ENCODE data around the gene MAPKAPK5.

The MAPKAPK5 gene

DNA sequence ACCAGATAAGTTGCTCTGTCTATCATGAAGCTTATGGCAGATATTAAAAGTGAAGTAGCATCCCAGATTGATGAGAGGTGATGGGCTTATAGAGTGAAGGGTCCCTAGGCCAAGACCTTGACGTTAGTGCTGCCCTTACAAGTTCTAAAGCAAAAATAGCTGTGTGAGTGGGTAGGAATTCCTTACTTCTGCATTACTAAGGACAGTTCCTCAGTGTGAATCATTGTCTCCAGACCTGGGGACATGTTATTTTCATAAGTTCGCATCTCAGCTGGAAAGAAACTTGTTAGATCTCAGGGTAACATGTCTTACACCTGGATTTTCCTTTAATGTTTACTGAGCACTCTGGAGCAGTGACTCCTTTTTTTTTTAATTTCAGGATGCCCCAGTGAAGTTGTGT lies 28.7 kb downstream of the MAPKAPK5 start:
- in situ Hi-C loops (cut with MboI; ENCODE audit: low sequenced_read_pairs): no loop called here

DNA sequence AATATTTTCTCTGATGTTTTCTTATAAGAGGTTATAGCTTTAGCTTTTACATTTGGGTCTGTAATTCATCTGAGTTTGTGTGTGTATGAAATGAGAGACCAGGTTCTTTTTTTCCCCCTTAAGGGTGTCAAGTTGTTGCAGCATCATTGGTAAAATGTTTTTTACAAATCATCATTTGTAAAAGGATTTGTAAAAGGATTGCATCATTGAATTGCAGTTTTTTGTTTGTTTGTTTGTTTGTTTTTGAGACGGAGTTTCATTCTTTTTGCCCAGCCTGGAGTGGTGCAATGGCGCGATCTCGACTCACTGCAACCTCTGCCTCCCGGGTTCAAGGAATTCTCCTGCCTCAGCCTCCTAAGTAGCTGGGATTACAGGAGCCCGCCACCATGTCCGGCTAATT lies 31.1 kb downstream of the MAPKAPK5 start:
- in situ Hi-C loops (cut with MboI; ENCODE audit: low sequenced_read_pairs): no loop called here

DNA sequence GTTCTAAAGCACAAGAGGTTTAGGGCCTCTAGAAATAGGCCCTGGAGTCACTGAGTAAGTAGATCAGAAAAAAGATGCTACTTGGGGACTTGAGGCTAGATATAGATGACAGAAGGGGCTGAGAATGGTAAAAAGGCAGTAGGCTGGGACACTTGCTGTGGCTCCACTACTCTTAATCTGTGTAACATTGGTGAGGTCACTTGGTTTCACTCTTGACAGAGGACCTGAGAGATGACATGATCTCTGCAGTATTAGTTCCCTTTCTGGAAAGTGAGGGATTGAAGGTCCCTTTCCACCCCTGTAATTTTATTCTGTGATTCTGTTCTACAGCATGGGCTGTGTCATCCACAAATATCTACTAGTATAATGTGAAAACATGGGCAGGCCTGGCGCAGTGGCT lies 39.7 kb downstream of the MAPKAPK5 start:
- in situ Hi-C loops (cut with MboI; ENCODE audit: low sequenced_read_pairs): no loop called here

DNA sequence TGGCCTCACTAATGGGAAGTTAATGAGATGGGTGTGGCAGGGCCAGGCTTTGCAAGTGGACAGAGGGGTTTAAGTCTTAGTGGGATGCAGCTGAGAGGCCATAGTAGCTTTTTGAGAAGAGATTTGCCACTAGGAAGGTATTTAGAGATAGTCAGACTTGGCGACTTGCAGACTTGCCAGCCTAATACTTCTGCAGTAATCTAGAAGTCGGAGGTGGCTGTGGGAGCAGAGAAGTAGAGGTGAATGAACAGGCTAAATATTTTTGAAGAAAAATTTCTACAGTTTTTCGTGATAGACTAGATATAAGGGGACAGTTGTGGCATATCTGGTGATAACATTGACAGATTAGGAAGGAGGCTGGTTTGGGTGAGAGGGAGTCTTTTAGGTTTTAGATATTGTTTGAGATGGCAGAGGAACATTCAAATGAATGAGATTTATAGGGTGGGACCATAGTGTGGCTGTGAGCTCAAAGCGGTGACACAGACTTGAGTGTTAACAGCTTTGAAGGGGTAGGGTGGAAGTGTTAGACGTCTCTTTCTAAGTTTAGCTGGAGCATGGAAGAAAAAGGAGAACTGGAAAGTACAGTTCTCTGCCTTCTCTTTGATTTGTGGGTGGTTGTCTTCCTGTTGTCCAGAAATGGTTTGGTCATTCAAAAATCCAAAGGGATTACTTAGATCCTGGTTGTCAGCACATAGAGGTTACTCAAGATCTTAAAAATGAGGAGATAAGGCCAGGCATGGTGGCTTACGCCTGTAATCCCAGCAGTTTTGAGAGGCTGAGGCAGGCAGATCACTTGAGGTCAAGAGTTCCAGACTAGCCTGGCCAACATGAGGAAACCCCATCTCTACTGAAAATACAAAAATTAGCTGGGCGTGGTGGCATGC lies 44.9 kb downstream of the MAPKAPK5 start:
- in situ Hi-C loops (cut with MboI; ENCODE audit: low sequenced_read_pairs): no loop called here

DNA sequence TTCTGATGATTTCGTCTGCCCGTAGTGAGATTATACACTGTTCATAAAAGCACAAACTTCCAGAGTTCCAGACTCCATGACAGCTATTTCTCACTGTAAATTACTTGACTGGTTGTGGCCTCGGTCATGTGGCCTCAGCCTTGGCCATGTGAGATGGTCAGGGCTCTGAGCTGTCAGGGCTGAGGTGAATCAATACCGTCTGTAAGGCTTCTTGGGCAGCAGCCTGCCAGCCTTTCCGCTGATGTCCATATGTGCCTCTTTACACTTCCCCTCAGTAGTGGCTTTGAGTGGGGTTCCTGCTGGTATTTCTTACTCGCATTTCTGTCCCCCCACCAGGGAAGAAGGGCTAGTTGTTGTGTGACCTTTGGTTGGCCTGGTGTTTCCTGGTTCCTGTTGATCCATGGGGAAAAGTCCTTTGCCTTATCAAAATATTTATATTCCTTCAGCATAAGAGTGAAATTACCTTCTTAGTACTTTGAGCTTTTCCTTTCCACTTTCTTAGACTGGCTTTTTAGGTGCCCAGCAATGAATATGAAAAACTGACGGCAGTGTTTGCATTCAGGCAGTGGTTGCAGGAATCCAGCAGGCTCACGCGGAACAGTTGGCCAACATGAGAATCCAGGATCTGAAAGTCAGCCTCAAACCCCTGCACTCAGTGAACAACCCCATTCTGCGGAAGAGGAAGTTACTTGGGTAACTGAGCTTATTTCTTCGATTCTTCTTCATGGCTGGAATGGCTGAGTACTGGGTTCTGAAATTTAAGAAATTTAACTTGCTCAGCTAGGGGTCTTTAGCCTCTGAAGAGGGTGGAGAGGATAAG lies 46.1 kb downstream of the MAPKAPK5 start:
- in situ Hi-C loops (cut with MboI; ENCODE audit: low sequenced_read_pairs): no loop called here

DNA sequence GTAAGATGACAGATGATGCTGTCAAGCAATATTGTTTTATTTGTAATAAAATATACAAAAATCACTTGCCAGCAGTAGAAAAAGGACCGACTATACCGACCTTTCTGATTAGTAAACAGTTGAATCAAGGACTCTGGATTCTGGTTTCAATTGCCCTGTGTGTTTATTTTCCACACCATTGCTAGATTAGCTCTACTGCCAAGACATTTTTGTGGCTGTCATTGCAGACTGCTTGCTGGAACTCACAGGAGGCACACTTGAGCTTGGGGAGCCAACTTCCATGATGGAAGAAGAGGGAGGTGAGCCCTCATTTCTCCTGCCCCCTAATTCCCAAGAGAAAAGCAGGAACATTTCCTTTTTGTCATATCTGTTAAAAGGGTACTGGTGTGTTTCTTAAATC lies 51.3 kb downstream of the MAPKAPK5 start:
- in situ Hi-C loops (cut with MboI; ENCODE audit: low sequenced_read_pairs): no loop called here

DNA sequence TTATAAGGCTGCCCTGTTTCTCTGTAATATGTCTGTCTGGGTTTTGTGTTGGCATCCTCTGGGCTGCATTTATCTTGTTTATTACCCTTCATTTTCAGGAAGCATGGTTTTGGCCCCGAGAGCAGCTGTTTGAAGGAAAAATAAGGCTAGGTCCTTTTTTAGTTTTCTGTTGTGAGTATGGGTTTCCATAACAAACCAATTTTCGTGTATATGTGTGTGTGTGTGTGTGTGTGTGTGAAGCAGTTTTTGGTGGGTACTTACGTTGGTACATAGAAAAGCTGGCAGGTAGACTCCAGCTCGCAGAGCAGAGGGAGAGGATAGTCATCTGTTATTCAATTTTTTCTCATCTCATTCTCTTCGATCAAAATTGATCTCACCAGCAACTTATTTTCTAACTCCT lies 52.5 kb downstream of the MAPKAPK5 start:
- in situ Hi-C loops (cut with MboI; ENCODE audit: low sequenced_read_pairs): no loop called here

DNA sequence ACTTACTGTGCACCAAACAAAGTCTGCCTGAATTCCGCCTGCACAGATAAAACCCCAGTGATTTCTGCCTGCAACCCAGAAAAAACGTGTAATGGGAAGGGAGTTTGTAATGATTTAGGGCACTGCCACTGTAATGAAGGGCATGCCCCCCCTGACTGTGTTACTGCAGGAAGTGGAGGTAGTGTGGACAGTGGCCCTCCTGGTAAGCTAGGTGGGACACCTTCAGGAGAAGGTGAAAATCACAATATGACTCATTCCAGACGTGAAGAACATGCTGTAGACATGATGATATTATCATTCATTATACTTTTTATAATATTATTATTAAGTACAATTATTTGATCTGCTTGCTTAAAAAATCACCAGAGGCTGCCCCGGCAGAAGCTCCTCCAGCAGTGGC lies 59.2 kb downstream of the MAPKAPK5 start:
- in situ Hi-C loops (cut with MboI; ENCODE audit: low sequenced_read_pairs): no loop called here

DNA sequence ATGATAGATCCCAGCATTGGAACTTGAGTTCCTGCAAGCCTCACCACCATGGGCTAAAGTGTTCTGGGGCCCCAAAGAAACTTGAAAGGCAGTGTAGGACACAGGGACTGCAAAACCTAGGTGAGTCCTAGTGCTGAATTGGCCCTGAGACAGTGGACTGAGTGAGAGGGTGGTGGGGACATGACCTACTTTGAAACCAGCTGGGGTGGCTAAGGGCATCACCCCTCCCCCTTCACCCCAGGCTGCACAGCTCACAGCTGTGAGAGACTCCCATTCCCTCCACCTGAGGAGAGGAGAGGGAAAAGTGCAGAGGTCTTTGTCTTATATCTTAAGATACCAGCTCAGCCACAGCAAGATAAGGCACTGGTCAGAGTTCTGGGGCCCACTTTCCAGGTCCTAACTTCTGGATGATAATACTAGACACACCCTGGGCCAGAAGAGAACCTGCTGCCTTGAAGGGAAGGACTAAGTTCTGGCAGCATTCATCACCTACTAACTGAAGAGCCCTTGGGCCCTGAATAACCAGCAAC lies 62.5 kb downstream of the MAPKAPK5 start:
- in situ Hi-C loops (cut with MboI; ENCODE audit: low sequenced_read_pairs): no loop called here

DNA sequence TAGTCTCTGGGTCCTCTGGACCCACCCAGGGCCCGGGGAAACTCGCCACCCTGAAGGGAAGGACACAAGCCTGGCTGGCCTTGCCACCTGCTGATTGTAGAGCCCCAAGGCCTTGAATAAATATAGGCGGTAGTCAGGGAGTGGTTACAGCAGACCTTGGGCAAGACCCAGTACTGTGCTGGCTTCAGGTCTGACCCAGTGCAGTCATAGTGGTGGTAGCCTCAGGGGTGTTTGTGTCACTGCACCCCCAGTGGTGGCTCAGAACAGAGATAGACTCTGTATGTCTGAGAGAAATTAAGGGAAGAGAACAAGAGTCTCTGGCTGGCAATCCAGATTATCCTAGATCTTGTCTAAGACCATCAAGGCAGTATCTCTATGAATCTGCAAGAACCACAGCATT lies 63.5 kb downstream of the MAPKAPK5 start:
- in situ Hi-C loops (cut with MboI; ENCODE audit: low sequenced_read_pairs): no loop called here

DNA sequence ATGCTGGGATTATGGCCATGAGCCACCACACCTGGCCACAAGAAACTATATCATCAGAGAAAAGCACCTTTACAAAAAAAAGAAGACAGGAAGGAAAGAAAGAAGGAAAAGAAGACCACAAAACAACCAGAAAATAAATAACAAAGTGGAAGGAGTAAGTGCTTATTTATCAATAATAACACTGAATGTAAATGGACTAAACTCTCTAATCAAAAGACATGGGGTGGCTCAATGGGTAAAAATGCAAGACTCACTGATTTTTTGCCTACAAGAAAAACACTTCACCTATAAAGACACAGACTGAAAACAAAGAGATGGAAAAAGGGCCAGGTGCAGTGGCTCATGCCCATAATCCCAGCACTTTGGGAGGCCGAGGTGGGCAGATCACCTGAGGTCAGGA lies 65.7 kb downstream of the MAPKAPK5 start:
- in situ Hi-C loops (cut with MboI; ENCODE audit: low sequenced_read_pairs): no loop called here

DNA sequence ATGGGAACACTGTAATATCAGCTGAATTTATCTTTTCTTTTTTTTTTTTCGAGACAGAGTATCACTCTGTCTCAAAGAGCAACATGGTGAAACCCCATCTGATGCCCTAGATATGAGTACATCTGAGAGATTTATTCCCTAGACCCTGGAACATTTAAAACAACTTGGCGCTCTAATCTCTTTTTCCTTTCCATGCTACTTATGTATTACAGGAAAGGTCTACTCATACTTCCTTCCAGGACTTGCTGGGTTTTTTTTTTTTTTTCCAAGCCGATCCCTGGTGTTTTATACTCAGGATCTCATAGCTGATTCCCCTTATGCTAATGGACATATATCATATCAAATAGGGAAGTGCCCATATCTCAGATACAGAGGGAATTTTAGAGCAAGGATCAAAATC lies 83.1 kb downstream of the MAPKAPK5 start:
- in situ Hi-C loops (cut with MboI; ENCODE audit: low sequenced_read_pairs): no loop called here

DNA sequence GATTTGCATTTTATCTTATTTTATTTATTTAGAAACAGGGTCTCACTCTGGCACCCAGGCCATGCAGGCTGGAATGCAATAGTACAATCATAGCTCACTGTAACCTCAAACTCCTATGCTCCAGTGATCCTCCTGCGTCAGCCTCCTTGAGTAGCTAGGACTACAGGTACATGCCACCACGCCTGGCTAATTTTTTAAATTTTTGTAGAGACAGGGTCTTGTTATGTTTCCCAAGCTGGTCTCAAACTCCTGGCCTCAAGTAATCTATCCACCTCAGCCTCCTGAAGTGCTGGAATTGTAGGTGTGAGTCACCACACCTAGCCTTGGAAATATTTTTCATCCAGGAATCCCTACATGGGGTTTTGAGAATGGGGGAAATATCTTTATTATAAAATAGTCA lies 84.6 kb downstream of the MAPKAPK5 start:
- in situ Hi-C loops (cut with MboI; ENCODE audit: low sequenced_read_pairs): no loop called here

DNA sequence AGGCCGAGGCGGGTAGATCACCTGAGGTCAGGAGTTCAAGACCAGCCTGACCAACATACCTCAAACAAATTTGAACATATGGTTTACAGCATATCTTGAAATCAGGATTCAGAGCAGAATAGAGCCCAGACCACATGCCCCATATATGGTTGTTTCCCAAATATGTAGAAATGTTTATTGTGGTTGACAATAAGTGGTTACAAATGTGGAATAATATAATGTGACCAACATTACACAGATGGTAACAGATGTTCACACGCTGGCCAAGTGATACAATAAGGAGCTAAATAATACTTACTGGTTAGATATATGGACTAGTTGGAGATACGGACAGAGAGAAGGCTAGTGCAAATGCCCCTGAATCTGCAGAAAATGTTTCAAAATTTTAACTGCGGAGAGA lies 85.3 kb downstream of the MAPKAPK5 start:
- in situ Hi-C loops (cut with MboI; ENCODE audit: low sequenced_read_pairs): no loop called here

DNA sequence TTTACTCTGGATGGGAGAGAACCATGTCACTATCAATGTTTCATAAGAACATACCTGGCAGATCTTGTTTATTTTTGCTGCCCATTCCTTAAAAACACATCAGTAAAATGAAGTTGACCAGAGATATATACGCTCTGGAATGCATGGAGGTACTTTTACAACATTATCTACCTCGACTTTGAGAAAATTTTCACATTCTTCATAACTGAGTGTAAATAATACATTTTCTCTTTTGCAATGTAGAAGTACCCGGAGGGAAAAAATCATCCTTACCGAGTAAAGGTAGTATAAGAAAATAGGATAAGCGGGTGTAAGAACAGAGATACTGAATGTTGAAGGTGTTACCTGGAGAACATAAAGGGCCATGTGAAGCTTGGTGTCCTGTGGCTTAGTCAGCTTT lies 90.2 kb downstream of the MAPKAPK5 start:
- in situ Hi-C loops (cut with MboI; ENCODE audit: low sequenced_read_pairs): no loop called here

DNA sequence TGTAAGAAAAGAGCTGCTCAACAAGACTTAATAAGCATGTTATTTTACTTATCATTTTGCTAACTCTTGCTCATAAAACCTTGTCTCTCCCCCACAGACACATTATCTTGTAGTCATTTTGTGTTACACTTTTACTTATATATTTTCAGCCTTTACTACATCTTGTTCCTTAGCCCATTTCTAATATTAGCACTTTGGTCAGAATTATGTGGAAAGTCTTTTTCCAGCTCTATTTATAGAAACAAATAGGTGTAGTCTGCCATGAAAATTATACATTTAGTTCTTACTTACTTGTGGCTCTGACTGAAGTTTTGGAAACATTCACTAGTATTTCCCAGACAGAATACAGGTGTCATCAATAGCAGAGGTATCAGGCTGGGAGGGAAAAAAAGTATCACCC lies 94.8 kb downstream of the MAPKAPK5 start:
- in situ Hi-C loops (cut with MboI; ENCODE audit: low sequenced_read_pairs): no loop called here

DNA sequence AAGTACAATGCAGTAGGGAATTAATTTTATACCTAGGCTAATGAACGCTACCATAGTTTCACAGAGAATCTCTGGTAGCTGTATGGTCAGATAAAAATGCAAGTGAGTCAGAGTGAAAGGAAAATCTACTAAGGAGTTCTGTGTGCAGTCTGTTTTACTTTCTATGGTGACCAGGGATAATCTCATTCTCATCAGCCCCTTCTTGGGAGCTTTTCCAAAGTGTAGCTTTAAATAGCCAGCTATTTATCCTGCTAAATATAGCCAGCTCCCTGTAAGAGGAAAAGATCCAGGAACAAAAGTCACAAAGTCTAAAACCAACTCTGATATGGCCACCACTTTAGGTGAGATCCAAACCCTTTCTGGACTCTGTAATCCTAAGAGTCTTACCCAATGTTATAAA lies 95.4 kb downstream of the MAPKAPK5 start:
- in situ Hi-C loops (cut with MboI; ENCODE audit: low sequenced_read_pairs): no loop called here

DNA sequence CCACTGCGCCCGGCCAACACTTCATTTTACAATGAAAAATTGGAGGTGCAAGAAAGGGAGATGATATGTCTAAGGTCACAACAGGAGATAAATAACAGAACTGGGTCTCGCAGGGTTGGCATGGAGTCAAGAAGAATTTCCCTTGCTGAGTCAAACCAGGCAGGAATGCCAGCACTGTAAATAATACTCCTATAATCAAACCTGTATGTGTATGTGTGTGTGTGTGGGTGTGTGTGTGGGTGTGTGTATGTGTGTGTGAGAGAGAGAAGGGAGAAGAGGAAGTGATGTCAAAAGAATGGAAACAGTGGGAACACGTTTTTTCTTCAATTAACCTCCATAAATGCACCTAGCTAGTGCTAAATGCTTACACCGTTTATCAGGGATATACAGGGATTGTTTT lies 100.5 kb downstream of the MAPKAPK5 start:
- in situ Hi-C loops (cut with MboI; ENCODE audit: low sequenced_read_pairs): no loop called here

DNA sequence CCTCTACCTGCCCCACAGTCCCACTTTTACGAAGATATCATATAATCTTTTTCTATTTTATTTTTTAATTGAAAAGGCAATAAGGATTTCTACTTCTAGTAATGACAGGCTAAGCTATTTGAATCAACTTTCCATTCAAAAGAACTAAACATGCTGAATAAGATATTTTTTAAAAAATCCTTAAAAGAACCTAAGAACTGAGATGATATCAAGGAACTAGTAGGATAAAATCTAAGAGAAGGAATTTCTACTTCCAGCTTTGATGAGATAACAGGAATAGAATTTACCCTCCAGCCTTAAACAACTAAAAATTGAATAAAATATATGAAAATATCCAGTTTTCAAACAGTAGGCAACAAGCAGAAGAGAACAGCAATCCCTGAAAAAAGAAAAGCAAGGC lies 101.9 kb downstream of the MAPKAPK5 start:
- in situ Hi-C loops (cut with MboI; ENCODE audit: low sequenced_read_pairs): no loop called here

DNA sequence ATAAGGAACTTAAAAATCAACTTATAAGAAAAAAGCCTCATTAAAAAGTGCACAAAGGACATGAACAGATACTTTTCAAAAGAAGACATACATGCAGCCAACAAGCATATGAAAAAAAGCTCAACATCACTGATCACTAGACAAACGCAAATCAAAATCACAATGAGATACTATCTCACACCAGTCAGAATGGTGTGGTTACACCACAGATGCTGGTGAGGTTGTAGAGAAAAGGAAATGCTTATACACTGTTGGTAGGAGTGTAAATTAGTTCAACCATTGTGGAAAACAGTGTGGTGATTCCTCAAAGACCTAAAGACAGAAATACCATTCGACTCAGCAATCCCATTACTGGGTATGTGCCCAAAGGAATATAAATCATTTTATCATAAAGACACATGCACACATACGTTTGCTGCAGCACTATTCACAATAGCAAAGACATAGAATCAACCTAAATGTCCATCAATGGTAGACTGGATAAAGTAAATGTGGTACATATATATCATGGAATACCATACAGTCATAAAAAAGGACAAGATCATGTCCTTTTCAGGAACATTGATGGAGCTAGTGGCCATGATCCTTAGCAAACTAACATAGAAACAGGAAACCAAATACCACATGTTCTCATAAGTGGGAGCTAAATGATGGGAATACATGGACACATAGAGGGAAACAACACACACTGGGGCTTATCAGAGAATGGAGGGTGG lies 109.1 kb downstream of the MAPKAPK5 start:
- in situ Hi-C loops (cut with MboI; ENCODE audit: low sequenced_read_pairs): loop anchor here (10.0 kb wide), 1 partner anchor 434 kb away; the partner anchor contains the start of gene HECTD4

Measured in HL-60/S4 treated with retinoic acid at 250 ng/mL for 4 days and 3 days (cell line).